HG02571 (cell line): ENCODE results near the gene NAALADL2.
"Not testable (repeated sequence)": the region's sequence is repeated elsewhere in the genome, so short reads cannot be mapped to it uniquely, and the experiment has no call there.

Experiments used
- ATAC-seq: cut with Tn5 transposase; IDR thresholded peaks from one replicate; pipeline ENCODE4 v1.9.1; 2021; ENCODE audit warnings: mild to moderate bottlenecking, moderate library complexity; ENCODE audit not compliant: unreplicated experiment

NAALADL2 gene

GRCh38 chr3:175404027-175404426 is 544.9 kb downstream of the NAALADL2 start:
- ATAC-seq, result no peak

DNA sequence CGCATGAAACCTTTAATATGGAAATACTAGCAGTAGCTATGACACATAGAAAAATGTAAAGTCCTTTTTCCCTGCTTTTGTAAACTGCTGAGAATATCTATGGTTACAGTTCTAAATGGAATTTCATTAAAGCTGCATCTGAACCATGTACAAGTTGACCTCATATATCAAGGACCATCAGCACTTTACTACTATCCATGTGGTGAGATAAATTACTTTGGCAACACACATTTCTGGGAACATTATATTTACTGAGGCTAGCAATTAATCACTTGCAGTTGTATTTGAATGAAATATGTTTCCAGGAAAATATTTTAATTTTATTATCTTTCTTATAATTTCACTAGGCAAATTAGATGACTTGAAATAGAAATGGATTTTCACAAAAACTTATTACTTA is 545.5 kb downstream of the NAALADL2 start:
- ATAC-seq, result no peak

DNA sequence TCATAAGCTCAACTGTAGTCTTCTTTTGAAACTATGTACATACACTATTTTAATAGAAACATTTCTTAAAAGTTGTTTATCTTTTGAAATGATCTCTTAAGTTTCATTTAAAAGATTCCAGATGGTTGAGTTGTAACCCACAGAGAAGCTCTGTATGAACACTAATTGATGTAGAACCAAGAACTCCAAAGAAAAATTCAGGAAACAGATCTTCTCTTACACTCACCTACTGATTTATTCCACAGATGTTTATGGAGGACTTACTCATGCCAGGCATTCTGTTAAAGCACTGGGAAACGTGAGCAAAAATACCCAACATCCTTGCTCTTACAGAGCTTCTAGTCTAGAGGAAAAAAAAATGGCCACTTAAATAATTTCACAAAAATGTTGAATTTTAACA is 551.1 kb downstream of the NAALADL2 start:
- no peak for ATAC-seq

DNA sequence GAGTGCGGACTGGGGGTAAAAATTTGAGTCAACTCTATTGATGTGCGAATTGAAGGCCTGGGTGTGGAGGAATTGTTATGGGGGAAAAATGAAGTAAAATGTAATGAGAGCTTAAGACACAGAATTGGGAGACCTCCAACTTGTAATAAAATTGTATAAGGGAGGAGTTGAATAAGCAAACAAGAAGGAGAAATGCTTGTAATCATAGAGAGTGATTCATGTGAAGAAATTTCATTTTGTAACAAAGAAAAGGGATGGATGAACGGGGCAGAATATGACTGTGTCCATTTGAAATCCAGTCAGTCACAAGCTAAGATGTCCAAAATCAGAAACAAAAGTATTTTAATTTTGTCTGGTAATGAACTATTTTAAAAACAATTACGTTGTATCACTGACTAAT is 552.3 kb downstream of the NAALADL2 start:
- ATAC-seq, result no peak

DNA sequence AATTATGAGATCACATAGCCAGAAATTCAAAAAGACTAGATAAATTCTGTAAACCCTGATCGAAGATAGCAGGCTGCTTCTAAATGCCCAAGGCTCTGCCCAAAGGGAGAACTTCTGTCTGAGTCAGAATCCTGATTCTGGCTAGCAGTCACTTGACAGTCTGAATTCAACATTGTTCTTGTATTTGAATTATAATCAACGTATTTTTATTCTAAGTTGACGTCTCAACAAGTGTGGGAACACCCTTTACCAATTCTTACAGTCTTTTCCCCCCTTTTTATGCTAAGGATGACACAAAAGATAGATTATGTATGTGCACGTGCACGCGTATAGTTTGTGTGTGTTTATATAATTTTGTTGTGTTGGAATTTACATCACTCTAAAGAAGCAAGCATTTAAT is 552.8 kb downstream of the NAALADL2 start:
- ATAC-seq, result no peak

- no peak for ATAC-seq
Observed at GRCh38 chr3:175413926-175414325, 554.8 kb downstream of the NAALADL2 start.

DNA sequence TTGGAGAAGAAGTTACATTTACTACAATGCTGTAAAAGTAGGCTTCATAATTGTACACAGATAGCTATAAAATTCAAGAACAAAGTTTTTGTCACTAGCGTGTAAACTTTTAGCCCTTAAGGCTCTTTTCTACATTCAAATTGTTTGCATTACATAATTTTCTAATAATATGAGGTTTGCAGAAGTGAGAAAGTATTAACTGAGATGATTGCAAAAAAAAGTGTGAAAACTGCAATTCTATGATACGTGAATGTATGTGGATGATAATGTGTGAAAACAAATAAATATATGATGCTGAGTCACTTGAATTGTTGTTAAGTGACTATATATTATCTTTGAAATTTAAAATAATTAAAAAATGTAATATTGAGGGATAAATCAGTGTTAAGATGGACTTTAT is 557.5 kb downstream of the NAALADL2 start:
- ATAC-seq, result no peak

GRCh38 chr3:175417426-175417825 is 558.3 kb downstream of the NAALADL2 start:
- no peak for ATAC-seq

- ATAC-seq, result no peak
Observed at GRCh38 chr3:175421902-175422301, 562.8 kb downstream of the NAALADL2 start.

- no peak for ATAC-seq
Observed at GRCh38 chr3:175422744-175423143, 563.6 kb downstream of the NAALADL2 start.

GRCh38 chr3:175423848-175424247 is 564.7 kb downstream of the NAALADL2 start:
- not testable (repeated sequence) for ATAC-seq

GRCh38 chr3:175426805-175427204 is 567.7 kb downstream of the NAALADL2 start:
- ATAC-seq, result no peak

DNA sequence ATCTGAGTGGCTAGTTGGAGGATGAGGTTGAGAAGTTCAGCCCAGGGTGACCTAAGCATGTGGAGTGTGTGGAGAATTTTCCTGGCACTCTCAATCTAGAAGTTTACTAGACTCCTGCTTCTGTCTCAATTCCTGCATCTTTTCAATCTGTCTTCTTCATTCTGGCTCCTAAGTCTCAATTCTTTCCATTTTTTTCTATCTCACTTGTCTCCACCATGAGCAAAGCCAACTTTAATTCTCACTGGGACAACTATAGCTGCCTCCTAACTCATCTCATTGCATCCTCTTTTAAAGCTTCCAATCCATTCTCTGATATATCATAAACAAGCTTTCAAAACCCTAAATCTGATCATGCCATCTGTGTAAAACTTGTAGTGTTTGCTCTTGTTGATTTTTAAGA is 569.3 kb downstream of the NAALADL2 start:
- ATAC-seq, result no peak

DNA sequence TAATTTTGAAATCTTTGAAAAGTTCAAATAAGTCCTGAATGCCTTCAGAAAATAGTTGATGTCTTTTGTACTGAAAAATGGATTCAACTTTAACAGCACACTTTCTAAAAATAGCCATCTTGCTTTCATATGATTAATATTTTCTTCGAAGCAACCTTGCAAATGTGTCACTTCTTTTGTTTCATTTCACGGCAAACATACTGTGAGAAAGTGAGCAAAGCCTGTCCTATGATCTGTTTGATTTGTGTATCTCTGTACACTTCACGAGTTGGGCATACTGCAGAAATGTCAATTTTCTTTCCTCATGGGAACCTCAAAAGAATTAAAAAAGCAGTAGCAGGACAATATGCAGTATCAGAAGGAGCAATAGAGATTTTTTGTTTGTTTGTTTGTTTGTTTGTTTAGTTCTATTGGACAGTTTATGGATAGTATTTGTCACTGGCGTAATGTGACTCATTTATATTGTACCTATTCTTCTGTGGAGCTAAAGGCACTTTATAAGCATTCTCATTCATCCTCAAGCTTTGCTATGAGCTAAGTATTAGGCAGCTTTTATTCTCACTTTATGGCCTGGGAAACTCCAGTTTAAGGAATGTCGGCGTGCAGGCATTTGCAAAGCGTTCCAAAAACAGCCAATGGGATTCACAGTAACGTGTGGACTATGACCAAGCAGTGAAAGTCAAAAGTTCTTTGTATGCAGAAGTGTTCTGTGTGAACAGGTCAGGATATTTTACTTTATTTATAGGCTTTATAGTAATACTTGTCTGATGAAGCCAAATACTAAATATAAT is 572.0 kb downstream of the NAALADL2 start:
- no peak for ATAC-seq

DNA sequence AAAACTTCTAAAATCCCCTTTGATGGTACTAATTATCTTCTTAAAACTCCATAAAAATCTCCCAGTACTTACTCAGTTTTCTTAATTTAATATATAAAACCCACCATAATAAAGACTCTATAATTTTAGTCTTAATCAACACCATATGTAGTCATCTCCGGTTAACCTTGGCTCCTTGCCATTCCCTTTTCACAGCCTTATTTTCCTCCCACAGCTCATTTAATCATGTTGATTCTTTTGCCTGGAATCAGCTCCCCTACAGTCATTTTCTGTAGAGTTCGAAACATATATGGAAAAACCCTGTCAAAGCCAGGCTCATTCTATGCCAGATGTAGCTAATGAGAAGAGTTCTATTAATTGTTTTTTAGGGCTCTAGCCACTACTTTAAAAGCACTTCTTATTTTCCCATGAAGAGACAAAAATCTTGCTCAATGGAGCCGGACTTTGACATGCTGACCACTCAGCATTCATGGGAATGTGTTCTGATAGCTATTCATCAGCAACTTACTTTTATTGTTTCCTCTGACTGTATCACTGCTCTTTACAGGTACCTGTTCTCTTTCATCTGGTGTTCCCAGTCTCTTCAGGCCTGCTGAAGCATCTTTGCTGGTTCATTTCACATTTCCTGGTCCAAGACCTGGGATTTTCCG is 573.4 kb downstream of the NAALADL2 start:
- ATAC-seq, result no peak

GRCh38 chr3:175433026-175433674 is 574.0 kb downstream of the NAALADL2 start:
- ATAC-seq, result no peak

DNA sequence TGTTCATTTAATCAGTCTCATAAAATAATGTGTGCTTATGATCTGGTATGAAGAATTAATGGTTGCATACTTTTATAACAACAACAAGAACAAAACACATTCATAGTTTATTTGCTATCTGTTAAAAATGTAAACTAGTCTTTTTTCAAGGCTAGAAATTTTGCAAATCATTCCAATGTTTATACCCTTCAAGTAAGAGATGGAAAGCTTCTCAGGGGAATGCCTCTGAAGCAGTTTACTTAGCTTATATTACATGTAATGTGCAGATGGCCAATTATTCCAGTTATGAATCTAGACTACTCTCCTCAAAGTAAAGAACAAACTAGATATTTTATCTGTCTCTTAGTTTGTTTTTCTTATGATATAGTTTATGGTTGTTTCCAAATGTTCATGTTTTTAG is 575.4 kb downstream of the NAALADL2 start:
- no peak for ATAC-seq

DNA sequence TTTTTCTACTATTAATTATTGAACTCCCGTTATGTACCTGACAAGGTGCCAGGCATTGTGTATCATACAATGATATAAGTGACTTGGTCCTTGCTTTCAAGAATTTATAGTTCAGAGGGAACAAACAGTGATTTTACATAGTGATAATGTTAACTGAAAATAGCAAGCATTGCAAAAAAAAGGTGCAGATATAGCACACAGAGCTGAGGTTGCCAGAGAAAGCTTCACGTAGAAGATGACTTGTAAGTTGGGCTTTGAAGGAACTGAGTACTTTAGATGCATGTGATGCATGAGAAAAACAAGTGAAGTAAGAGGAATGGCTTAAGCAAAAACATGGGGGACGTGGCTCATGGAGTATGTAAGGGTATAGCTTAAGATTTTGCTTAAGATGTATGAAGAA is 584.5 kb downstream of the NAALADL2 start:
- no peak for ATAC-seq

DNA sequence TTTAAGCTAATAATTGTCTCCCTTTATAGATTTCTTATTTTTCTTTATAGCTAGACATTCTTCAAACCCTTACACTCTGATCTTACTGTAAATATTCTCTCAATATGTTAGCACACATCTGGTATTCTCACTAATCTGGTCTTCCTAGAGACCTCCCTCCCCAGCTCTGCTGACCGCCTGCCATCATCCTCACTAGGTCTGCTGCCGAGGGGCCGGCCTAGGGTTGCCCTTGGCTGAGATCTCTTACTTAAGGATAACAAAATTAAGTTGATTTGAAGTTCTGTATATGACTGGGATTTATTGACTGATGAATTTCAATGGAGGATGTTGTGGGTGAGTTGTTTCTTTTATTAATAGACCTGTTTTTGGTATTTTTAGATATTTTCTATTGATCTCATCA is 586.6 kb downstream of the NAALADL2 start:
- no peak for ATAC-seq

- ATAC-seq, result no peak
Observed at GRCh38 chr3:175447521-175447920, 588.4 kb downstream of the NAALADL2 start.

DNA sequence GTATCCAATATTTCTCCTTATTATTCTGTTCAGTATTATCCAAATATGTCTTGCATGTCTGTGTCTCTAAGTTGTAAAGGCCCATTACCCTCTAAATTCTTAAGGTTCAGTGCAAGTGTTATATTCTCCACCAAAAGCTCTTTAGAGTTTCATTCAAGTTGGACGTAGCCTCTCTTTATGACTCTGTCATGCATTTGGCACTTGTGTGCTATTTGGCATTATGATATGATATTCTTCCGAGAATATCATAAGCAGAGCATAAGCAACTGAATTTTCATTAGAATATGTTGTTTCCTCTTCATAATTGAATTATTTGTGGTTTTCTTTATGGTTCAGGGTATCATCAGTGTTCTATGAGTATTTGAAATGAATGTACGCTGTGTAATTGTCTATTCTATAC is 594.2 kb downstream of the NAALADL2 start:
- ATAC-seq, result no peak

DNA sequence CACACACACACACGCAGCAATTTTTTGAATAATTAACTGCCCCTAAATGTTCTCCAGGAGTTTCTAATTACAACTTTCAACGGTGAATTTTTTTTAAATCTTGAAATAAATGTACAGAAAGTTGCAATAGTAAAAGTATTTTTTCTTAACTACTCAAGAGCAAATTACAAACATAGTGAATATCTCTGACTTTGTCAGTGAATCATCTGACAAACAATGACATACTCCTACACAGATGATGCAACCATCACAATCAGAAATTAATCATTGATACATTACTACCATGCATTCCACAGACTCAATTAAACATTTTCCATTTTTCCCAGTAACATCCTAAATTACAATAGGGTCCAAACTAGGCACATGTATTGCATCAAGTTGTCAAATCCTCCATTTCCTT is 597.3 kb downstream of the NAALADL2 start:
- no peak for ATAC-seq
